SKM-1 treated with dmso at 0.1 percent for 144 hours (cell line): ENCODE results near the gene TRIM54.
A peak's percentile ranks its signal among the peaks of the same experiment; 100 is the strongest.
"Not testable (repeated sequence)": the region's sequence is repeated elsewhere in the genome, so short reads cannot be mapped to it uniquely, and the experiment has no call there.

ENCODE experiments used
- DNase-seq: peaks from one replicate; lab custom pipeline; 2025; ENCODE audit not compliant: unreplicated experiment; lab: John Stamatoyannopoulos, UW

Gene TRIM54

DNA sequence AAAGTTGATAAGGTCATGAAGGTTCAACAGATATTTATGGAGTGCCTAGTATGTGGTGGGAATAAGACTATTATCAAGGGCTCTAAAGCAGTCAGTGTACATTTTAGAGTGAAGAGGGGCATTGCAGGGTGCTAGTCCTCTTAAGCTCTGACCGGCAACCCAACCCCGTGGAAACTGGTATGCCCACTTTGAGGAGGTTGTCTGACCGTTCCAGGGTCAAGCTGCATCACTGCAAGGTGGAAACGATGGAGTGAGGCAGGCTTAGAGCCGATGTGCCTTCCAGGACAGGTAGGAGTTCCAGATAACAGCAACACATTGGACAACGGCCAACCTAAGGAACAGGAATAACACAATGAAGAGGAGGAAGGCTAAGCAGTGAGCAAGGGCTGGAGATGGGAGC lies 27.4 kb downstream of the TRIM54 start:
- no peak for DNase-seq

DNA sequence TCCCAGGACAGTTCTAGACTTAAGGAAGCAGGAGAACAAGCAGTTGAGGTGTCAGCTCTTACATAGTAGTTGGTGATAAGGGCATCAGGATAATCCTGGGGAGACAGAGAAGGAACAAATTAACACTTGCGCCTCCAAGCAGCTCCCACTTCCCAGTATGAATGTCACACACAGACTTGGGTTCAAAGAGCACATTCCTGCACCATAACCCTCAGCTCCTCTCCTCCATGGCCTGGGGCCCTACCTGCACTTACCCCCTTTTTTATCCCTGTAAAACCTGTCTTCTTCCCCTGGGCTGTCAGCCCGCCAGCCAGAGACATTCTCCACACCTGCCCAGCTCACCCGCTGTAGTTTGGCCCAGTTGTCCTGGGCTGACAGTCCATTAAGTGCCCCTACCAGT lies 29.9 kb downstream of the TRIM54 start:
- DNase-seq = no peak

DNA sequence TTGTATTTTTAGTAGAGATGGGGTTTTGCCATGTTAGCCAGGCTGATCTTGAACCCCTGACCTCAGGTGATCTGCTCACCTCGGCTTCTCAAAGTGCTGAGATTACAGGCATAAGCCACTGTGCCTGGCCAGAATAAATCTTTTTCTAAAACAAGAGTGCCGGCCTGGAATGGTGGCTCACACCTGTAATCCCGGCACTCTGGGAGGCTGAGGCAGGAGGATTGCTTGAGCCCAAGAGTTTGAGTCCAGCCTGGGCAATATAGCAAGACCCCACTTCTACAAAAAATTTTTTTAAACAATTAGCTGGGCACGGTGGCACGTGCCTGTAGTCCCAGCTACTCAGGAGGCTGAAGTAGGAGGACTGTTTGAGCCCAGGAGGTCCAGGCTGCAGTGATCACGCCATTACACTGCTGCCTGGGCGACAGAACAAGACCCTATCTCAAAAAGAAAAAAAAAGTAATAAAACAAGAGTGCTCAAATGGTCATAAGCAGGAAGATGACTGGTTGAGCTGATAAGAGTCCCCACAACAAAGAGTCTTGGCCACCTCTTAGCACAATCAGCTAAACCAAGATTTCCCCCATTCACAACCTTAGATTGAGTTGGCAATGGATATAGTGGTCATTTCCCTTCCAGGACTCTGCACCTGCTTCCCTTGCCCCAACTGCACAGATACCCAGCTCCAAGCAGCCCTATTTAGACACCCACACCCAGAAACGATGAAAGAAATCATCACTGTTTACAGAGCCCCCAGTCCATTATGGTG lies 31.8 kb downstream of the TRIM54 start:
- DNase-seq = no peak

- no peak for DNase-seq
Observed at GRCh38 chr2:27314709-27315108, 32.5 kb downstream of the TRIM54 start.

GRCh38 chr2:27315122-27315521 lies 32.9 kb downstream of the TRIM54 start:
- DNase-seq = no peak

DNA sequence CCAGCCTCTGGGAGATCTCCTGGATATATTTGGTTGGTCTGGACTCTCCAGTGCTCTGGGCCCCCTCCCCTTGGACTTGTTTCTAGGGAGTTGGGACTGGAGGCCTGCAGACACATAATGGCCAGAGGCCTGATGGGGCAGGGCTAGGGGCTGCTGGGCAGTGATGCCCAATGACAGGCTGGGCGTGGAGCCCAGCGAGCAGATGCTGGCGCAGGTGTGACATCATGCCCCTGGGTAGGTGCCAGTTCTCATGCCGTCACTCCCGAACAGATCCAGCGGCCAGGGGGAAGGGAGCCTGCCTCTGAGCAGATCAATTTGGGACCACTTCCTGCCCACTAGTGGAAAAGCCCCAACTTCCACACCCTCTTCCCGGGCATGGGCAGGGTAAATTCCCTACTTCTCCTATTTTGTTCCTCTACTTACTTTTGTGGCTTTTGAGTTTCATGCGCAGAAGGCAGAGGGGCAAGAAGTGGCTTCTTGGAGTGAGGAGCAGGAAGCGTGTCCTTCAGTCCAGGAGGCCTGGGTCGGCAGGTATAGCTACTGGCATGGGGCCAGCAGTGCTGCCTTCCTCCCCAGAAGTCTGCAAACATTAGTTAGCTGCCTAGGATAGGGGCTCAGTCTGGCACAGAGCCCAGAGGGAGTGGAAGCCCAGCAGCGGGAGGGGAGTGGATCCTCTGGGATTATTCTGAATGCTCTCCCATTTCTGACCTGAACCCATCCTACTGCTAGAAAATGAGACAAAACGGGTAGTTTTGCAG lies 34.6 kb downstream of the TRIM54 start:
- no peak for DNase-seq

DNA sequence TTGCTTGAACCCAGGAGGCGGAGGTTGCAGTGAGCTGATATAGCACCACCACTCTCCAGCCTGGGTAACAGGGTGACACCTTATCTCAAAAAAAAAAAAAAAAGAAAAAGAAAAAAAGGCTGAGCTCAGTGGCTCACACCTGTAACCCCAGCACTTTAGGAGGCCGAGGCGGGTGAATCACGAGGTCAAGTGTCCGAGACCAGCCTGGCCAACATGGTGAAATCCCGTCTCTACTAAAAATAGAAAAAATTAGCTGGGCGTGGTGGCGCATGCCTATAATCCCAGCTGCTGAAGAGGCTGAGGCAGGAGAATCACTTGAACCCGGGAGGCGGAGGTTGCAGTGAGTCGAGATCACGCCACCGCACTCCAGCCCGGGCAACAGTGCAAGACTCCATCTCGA lies 37.6 kb downstream of the TRIM54 start:
- not testable (repeated sequence) for DNase-seq

DNA sequence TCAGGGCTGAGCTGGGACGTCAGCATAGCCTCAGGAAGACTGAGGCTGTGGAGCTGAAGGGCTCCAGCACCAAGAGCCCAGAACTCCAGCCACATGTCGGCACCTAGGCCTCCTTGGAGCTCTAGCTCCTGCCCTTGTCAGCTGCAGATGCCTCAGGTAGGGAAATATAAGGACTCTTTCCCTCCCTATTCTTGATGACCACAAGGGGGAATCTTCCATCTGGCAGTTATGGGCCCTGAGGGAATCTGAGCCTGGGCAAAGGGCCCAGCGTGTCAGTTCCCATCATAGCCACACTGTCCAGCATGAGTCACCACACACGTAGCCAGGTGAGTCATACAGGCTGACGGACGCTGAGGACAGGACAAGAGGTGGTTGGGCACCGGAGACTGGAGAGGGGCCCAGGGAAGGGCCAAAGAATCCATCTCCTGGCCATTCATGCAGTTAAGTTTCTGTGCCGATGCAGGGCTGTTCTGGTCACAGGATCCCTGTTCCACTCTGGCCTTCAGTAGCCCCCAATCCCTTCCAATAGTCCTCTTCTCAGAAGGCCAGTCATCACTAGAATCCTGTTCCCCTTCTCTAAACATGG lies 38.8 kb downstream of the TRIM54 start:
- DNase-seq = no peak

DNA sequence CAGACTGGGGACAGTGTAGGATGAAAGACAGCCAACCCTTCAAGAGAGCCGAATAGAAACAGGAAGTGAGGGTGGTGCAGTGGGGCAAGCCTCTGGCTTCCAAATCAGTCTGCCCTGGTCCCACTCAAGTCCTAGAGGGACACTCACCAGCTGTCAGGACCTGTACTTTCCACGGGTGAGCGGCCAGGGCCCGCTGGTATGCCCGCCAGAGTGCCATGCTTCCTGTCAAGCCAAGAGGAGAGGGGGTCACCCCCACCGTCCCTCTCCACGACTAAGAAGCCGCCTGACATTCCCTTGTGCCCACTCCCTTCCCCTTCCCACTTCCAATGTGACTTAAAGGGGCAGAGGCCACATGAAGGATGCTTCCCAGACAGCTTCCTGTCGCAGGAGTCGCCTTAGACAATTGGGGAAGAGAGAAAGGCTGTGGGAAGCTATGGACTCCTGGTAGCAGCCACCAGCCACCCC lies 40.1 kb downstream of the TRIM54 start:
- DNase-seq = peak; percentile 22

DNA sequence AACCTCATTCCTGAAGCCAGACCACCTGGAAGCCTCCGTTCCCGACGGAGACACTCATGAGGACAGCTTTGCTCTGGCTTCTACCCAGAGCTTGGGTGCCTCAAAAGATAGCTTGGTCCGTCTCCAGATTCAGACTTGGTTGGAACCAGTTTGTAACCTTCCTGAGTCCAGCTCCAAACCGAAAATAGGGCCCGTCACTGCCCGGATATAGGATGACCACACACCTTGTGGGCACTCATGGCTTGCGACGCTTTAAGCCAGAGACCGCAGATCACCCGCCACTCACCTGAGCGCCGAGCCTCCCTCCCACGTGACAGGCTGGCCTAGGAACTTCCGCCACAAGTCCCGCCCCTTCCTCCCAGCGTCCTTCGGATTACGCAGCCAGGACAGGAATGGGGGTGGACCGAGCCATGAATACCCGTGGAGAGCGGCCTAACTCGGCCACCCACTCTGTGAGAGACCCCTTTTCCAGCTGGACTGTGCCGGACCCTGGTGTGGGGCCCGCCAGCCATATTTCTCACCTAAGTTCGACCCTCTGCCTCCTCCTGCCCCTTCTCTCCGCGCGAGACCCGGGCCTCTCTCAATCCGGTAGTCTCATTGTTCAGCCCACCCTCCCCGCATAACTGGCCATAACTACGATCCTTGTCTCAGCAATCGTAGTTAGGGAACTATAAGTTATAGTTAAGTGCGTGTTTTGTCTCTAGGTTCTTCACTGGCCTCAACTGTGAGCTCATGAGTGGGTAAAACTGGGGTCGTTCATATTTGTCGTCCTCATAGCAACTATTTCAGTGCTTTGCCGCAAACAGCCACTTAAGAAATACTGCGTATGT lies 40.8 kb downstream of the TRIM54 start, which contains the start of gene MPV17:
TSS of gene MPV17 (minus strand) at position 332 of the 830 bp plus-strand sequence. CDS start 580 bp downstream, outside the sequence.
- peak; percentile 82 for DNase-seq

- DNase-seq = no peak
Observed at GRCh38 chr2:27323596-27324285, 41.5 kb downstream of the TRIM54 start.

- DNase-seq = no peak
Observed at GRCh38 chr2:27324720-27325119, 42.5 kb downstream of the TRIM54 start.

- DNase-seq = no peak
Observed at GRCh38 chr2:27335311-27335710, 53.1 kb downstream of the TRIM54 start.

DNA sequence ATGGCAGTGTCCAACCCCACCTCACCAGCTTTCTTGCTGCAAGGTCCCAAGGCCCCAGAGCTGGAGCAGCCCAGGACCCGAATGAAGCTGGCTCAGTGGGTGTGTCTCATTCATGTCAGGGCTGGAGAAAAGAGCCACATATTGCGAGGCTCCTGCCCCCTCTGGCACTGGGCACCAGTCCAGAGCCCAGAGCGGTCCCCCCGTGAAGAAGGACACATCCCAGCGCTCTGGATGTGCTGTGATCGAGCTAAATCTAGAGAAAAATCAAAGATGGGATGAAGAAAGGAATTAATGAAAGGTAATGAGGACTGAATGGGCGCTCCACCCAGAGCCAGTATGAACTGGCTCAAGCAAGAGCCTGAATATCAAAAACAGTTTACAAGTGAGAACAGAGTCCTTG lies 53.9 kb downstream of the TRIM54 start:
- no peak for DNase-seq

GRCh38 chr2:27347641-27348040 lies 65.4 kb downstream of the TRIM54 start:
- DNase-seq = no peak

GRCh38 chr2:27350106-27350693 lies 68.0 kb downstream of the TRIM54 start:
- DNase-seq = no peak

GRCh38 chr2:27351802-27352598 lies 69.8 kb downstream of the TRIM54 start:
- DNase-seq = no peak

- not testable (repeated sequence) for DNase-seq
Observed at GRCh38 chr2:27353386-27353761, 71.1 kb downstream of the TRIM54 start.
